HS-5 (cell line): ENCODE data around the gene RAN.
"Not testable (repeated sequence)": the region's sequence is repeated elsewhere in the genome, so short reads cannot be mapped to it uniquely, and the experiment has no call there.

Experiments
- DNase-seq: peaks from one replicate; pipeline ENCODE4 v3.0.0-alpha.2; 2012; ENCODE audit warnings: low read depth

RAN gene

DNA sequence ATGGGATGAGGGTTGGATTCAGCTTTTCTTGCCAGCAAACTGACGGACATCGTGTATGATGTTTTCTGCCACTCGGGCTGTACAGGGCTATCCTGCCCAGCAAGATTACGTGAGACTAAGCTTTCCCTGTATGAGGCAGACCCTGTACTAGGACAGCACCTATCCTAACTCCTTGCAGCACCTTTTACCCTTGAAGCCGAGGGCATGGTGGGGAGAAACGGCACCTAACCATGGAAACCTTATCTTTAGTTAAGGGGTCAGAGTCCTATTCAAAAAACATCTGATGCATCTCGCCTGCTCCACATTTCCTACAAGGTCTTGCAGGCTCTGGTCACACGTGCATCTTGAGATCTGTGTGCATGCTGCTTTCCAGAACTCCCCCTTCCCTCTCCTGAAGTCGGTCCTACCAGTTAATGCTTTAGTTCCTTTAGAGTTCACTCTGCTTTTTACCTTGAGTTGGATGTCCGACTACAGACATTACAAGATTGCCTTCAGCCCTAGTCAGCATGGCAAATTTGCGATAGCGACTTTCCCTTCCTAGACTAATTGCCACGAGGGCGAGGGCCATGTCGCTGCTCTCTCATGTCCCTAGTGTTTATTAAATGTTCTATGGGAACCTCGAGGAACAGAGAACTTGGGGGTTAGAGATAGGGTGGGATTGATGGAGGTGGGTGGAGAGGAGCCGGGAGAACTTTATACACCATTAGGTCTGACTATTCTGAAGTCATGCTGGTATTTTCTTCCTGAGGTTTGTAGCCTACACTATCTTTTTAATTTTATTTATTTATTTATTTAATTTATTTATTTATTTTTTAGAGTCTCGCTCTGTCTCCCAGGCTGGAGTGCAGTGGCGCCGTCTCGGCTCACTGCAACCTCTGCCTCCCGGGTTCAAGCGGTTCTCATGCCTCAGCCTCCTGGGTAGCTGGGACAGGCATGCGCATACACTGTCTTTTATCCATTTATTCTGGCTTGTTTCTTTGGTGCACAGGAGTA is 6.6 kb downstream of the RAN start:
- no peak for DNase-seq

DNA sequence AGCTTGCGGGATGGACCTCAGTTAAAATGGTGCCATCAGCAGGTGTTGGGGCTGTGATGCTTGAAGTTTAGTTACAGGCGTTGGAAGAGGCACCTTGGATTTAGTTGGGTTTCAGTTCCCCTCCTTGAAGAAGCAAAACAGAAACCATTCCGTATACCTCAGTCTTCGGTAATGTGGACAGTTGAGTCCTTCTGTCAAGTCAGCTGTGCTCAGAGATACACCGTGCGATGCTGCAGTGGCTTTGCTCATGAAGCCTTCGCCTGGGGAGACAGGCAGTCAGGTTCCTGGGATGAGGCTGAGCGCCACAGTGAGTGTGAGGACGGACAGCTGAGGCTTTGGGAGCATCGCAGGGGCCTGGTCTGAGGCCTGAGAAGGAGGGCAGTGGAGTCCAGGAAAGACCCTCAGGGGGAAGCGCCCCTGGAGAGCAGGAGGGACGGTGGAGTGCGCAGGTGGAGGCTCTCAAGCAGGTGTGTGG is 7.4 kb downstream of the RAN start:
- DNase-seq: no peak

DNA sequence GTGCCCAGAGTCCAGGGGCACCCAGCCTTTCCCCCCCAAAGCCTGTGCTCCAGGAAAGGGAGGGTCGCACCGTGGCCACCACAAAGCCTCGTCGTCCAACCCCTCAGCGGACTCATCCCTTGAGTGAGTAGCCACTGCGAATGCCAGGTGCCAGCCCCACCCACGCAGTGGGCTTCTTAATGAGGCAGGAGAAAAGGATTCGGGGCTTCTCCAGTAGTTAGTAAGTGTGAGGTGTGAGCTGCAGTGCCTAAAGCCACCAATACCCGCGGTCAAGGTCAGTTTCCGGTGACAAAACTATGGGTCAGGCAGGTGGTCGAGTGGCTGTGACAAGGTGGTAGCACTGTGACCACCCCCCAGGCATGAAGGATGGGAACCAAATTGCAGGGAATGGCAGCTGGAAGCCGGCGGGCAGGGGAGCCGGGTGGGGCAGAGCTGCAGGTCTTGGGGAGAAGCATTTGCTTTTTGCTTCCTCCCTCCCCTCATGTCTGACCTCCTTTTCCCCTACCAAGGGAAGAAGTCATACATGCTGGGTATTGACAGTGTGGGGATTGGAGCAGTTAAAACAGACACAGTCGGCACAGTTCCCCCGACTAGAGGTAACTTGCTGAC is 8.0 kb downstream of the RAN start:
- DNase-seq: no peak

DNA sequence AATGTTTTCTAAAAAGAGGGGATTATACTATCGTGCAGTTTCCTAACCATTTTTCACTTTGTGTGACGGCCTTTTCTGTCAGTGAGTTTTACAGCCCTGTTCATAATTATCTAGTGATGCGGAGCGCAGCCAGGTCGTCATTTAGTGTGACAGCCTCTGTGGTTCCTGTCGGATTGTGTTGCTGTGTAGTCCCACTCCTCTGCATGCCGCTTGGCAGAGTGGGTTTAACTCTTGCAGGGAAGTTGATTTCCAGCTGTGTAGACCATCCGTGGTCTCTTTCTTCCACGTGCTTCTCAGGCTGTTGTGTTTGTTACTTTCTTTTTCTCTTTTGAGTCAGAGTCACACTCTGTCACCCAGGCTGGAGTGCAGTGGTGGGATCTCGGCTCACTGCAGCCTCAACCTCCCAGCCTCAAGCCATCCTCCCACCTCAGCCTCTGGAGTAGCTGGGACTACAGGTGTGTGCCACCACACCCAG is 8.6 kb downstream of the RAN start:
- no peak for DNase-seq

DNA sequence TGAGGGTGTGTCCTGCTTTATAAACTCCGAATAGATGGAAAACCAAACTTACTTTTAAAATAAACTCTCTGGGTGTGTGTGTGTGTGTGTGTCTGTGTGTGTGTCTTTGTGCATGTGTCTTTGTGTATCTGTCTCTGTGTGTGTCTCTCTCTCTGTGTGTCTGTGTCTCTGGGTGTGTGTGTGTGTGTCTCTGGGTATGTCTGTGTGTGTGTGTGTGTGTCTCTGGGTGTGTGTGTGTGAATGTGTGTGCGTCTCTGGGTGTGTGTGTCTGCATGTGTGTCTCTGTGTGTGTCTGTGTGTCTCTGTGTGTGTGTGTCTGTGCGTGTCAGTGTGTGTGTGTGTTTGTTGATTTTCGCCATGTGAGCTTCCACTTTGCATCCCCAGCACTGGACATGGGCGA is 9.2 kb downstream of the RAN start:
- no peak for DNase-seq

DNA sequence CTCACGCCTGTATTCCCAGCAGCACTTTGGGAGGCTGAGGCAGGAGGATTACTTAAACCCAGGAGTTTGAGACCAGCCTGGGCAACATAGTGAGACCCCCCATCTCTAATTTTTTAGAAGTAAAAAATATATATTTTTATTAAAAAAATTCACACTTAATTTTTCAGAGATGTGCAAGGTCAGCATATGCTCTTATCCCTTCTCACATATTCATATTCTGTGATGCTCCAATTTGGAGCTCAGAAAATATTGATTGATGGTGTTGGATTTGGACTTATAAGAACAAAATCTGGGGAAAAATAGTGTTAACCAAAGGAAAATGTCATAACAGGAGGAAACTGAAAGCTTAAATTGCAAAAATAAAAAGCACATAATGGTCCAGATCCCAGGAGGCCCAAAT is 9.7 kb downstream of the RAN start:
- no peak for DNase-seq

DNA sequence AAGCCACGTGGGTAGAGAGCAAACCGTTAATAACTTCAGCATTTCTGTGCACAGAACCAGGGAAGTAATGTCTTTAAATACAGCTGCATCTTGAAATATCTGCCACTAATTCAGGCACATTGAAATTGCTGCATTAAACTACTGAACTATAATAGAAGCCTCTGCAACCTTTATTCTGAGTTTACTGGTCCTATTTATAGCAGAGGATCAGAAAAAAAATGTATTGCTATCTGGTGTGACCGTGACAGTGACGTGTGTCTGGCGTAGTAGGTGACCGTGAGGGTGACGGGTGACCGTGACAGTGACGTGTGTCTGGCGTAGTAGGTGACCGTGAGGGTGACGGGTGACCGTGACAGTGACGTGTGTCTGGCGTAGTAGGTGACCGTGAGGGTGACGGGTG is 15.3 kb downstream of the RAN start:
- DNase-seq: not testable (repeated sequence)

DNA sequence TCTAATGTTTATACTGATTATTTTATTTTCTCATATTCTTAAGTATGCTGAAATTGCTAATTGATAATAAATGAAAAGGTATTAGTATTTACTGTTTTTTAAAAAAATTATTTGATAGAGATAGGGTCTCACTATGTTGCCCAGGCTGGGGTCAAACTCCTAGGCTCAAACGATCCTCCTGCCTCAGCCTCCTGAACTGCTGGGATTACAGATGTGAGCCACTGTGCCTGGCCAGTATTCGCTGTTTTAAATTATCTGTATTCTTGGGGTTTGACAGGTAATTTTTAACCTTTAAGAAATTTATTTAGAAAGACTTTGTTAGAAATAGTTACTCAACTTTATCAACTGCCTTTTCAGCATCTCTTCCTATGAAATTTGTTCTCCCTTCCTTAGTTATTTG is 32.2 kb downstream of the RAN start:
- no peak for DNase-seq

DNA sequence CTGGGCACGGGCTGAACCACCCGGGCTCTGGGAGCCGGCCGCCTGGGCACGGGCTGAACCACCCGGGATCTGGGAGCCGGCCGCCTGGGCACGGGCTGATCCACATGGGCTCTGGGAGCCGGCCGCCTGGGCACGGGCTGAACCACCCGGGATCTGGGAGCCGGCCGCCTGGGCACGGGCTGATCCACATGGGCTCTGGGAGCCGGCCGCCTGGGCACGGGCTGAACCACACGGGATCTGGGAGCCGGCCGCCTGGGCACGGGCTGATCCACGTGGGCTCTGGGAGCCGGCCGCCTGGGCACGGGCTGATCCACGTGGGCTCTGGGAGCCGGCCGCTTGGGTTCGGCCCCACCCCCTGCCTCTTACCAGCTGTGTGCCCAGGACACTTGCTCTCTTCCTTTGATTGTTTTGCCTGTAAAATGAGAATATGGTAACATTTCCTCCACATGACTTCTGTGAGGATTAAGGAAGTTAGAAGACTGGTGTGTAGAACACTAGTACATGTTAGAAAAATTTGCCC is 33.1 kb downstream of the RAN start:
- DNase-seq: not testable (repeated sequence)

DNA sequence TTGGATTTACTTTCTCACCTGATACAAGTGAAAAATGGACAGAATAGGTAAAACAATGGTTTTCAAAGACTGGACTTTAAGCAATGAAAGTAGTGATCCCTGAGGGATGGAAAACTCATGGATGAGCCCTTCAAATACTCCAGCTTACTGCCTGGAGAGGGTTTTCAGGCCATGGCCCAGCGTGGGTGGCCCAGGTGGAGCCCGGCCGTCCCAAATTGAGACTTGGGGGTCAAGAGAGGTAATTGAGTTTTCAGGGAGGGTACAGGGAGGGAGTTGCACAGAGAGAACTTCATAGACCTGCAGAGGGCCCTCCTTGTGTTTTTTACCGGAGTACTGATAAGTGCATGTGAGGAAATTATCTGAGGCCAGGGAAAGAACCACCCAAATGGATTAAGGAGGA is 37.2 kb downstream of the RAN start:
- no peak for DNase-seq

DNA sequence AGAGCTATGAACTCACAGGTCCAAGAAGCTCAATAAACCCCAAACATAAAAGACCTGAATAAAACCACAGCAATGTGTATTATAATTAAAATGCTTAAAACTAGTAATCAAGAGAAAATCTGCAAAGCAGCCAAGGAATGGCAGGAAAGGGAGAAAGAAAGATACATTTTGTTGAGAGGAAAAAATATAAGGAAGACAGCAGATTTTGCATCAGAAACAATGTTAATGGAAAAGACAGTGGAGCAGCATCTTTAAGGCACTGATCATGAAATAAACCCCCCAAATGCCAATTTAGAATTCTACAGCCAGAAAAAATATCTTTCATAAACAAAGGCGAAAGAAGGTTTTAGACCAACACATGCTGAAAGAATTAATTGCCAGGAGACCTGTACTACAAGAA is 39.3 kb downstream of the RAN start:
- DNase-seq: no peak

DNA sequence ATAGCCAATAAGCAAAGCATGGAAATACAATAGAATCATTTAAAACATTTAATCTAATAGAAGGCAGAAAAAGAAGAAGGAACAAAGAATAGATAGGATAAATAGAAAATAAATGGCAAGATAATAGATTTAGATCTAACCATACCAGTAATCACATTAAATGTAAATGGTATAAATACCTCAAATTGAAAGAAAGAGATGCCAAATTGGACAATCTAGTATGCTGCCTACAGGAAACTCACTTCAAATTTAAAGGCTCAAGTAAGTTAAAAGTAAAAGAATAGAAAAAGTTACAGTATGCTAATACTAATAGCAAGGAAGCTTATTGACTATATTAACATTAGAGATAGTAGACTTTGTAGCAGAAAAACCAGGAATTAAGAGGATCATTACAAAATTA is 40.1 kb downstream of the RAN start:
- DNase-seq: no peak

DNA sequence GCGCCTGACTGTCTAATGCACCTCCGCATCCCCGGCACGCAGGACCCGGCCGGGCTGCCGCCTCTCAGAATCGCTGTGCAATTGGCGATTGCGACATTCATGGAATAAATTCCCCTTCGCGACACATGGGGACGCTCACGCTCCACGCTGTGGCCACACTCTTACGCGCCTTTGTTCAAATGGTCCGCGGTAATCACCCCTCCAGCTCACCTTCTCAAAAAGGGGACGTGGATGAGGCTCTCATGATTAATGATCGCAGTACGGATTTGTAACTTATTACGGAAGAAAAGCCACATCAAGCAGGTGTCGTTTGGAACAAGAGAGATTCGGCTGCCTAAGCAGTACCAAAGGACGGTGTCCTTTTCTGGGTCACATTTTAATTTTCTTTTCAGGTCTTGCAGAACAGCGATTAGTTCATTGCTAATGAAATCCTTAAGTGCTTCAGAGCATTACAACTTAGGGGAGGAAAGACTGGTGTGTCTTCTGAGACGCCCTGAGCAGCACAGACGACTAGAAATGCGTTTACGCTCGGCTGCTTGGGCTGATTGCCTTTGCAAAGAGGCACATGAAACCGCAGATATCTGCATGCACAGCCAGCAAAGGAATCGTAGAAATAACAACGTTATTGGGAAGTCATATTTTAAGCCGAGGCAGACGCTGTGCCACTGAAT is 44.5 kb downstream of the RAN start:
- no peak for DNase-seq

DNA sequence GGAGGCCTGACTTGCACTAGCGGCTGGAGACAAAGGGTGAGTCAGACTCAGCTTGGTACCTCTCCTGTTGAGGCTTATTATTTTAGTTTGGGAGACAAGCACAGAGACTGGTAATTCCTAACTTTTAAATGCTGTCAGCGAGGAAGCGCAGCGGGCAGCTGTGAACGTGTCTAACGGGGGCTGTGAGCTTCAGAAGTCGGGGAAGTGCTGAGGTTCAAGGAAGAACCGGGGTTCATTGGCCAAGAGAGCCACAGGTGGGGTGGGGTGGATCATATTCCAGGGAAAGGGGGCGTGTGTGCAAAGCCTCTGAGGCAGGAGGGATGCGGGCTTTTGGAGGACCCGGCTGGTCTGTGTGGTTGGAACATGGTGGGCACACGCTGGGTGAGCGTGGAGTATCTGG is 45.7 kb downstream of the RAN start:
- no peak for DNase-seq

DNA sequence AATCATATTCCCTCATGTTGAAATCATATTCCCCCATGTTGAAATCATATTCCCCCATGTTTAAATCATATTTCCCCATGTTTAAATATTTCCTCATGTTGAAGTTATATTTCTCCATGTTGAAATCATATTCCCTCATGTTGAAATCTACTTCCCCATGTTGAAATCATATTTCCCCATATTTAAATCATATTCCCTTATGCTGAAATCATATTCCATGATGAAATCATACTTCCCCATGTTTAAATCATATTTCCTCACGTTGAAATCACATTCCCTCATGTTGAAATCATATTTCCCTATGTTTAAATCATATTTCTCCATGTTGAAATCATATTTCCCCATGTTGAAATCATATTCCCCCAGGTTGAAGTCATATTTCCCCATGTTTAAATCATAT is 47.2 kb downstream of the RAN start:
- no peak for DNase-seq

DNA sequence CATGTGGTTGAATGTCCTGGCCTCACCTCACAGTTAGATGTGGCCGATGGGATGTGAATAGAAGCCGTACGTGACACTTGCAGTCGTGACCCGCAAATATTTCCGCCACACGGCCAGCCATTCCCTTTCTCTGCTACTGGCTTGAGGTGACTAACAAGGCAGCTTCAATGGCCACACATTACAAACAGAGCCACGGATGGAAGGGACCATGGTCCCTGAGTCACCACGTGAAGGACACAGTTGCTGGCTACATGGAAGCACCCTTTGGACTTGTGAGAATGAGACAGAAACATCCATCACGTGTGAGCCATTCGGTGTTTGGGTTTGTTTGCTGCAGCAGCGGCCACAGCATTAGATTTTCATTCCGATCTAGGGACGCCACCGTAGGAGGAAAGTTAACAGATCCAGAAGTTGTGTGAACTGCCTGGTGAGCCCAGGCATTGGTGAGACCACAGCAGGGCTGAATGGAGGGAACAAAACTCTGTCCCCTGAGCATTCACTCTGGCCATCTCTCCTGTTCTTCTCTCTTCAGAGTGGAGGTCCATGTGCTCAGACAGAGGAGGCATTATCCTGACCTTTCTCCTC is 48.3 kb downstream of the RAN start:
- DNase-seq: no peak

DNA sequence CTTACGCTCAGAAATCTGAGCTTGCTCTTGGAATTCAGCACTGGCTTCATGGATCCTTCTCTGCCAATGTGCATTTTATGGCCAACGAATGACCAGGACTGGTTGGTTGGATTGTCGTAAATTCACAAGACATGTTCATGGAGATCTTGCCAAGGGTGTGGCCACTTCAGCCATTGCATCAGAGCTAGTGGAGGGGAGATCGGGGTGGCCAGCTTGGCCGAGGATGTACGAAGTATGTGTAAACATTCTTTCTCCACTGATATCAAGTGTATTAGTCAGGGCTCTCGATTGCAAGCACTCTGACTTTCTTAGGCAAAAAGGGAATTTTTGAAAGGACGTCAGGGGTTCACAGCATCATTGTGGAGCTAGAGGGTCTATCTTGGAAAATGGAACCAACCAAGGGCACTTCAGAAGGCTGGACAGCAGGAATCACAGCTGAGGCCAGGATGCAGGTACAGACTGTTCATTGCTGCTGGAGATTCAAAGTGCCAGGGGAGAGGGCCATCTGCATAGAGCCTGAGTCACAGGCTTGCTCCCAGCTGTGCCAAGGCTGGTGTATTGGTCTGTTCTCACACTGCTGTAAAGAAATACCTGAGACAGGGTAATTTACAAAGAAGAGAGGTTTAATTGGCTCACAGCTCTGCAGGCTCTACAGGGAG is 49.0 kb downstream of the RAN start:
- DNase-seq: peak; percentile 67

DNA sequence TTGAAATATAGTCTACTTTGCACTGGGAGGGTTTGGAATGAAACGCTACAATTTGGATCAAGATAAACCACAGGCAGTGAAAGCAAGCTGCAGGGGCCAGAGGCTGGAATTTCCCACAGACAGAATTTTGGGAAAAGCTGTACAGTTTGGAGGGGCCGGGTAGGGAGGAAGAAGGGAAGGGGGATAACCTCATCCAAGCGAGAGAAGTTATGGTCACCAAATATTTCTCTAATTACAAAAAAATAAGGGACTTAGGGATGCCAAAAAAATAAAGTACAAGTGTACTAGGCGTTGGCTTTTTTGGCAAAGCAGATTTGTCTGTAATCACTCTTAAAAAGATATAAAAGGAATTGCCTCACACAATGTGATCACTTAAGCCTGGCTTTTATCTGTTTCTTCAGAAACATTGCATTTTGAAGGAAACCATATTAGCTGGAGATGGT is 50.7 kb downstream of the RAN start:
- no peak for DNase-seq

DNA sequence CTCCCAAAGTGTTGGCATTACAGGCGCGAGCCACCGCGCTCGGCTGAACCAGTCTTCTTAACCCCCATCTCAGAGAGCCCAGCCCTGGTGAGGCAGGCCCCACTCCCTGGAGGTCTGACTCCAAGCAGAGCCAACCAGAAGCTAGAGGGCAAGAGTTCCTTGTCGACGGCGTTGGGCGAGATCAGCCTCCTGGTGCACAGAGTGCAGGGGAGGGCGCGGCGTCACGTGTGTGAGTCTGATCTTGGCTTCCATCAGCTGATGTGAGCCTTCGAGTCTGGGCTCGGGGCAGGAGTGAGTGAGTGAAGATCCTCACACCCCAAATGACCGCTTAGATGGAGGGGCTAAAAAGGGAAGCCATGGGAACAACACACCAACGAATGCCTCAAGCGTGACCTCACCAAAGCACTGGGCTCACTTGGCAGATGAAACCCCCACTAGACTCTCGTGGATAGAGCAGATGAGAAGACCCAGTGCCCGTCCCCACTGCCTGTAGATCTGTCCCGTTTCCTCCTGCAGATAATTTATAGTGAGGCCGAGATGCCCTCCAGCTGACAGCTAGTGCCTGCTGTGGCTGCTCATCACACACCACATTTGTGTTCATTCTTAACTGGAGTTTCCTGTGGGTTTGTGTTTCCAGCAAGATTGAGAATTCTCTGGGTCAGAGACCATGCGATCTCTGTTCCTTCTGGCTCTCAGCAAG is 53.2 kb downstream of the RAN start:
- no peak for DNase-seq

DNA sequence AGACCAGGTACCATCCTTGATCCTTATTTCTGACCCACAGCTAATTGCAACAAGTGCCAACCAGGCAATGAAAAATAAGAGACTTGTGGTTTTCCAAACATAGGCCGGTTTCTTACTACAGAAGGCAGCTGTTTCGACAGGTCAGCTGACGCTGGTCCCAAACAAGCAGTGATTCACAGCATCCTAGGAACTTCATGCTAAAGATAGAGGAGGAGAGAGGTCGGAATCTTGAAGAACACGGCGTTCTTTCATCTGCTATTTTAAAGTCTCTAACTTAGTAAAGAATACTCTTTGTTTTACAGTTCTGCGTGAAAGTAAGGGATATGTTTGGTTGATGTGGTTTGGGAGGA is 53.8 kb downstream of the RAN start:
- DNase-seq: no peak
